ENCODE measurements around the gene IER3. TPM values are rescaled to one million over a fixed set of nuclear protein-coding genes. Genes with fewer than 3 reads are reported as not detected.
"Not testable (repeated sequence)": the region's sequence is repeated elsewhere in the genome, so short reads cannot be mapped to it uniquely, and the experiment has no call there.

The IER3 gene
- total and polyA plus RNA-seq, 9 of the 15 experiments (the other 6 are each of a cell fraction or from before 2014, with no cell fraction given): 1.5 to 30.0 (median 11.5) TPM

GRCh38 chr6:30717845-30718720, 26.3 kb downstream of the IER3 start:
- H3K9me1 ChIP-seq (ENCODE audit: control insufficient read depth, insufficient read depth, low read length); ATAC-seq; FAIRE-seq; H3K9me3 ChIP-seq (replicated peaks; ENCODE audit: control insufficient read depth, insufficient read depth, low read depth, low read length); in situ Hi-C loops (cut with MboI); H3K27me3 ChIP-seq (ENCODE audit: control insufficient read depth in 2 of 2, insufficient read depth in 2 of 2, low read length in 2 of 2); TF ChIP-seq NR4A1 (CRISPR knock-in tag; IDR thresholded peaks at IDR 0.05): not testable (repeated sequence)
- POLR2A ChIA-PET: interaction anchor here (0.7 to 27.1 kb wide), 22 partner anchors 11 to 905 kb away, joined by 3 to 524 read pairs (median 4); partner anchors contain the start of genes DHX16 and NRM
- peaks cover 13 to 22% of the 10 kb centered on the region in 2 experiments for H3K4me1 ChIP-seq (replicated peaks in 1 of 2; ENCODE audit: control insufficient read depth in 2 of 2, insufficient read depth in 2 of 2, low read length in 2 of 2)
- peak overlapping the region; percentile 71 for H2AFZ ChIP-seq (ENCODE audit: low read depth, low read length)
- DNase-seq (ENCODE audit: extremely low read depth in 1 of 4, low spot score in 3 of 4): peak in 1 of 4 experiments; percentile 40
- TSS peak; percentile 16 for BruUV-seq (replicated peaks)
- peak overlapping the region; percentile 32 for H3K4me3 ChIP-seq
- peaks cover 83% of the 10 kb centered on the region for H3K79me2 ChIP-seq (ENCODE audit: control insufficient read depth, insufficient read depth, low read length)
- 34% methylated on average over 32 of the region's 37 CpGs for whole genome bisulfite sequencing (ENCODE audit: insufficient coverage, low coverage, missing lambda C conversion rate)
- H3K36me3 ChIP-seq (ENCODE audit: control insufficient read depth, insufficient read depth, low read length): peaks cover 38% of the 10 kb centered on the region
- H3K27ac ChIP-seq (ENCODE audit: extremely low read depth, low read depth, low read length): peak overlapping the region; percentile 95
- peaks cover 17% of the 10 kb centered on the region for H4K20me1 ChIP-seq (replicated peaks; ENCODE audit: control insufficient read depth, insufficient read depth, low read length)
- intact Hi-C loops (cut with micrococcal nuclease): loop anchor here (1.0 to 2.0 kb wide), 4 partner anchors 31 to 161 kb away; partner anchors contain the start of genes GNL1, MRPS18B, PPP1R10 and PRR3
- H3K9ac ChIP-seq (ENCODE audit: insufficient read depth in 1 of 2, low read depth in 2 of 2, low read length in 2 of 2): peak overlapping the region; percentile 86 to 89; a peak in 3 of 4 replicates
- H3K4me2 ChIP-seq (ENCODE audit: insufficient read depth, low read length): peak overlapping the region; percentile 86
- CTCF ChIA-PET (ENCODE audit: low intra/inter-chr PET ratio): interaction anchor here (0.7 kb wide), 1 partner anchor 40 kb away, joined by 3 read pairs; no protein-coding TSS in a partner anchor
- TF ChIP-seq, protein P1, sequence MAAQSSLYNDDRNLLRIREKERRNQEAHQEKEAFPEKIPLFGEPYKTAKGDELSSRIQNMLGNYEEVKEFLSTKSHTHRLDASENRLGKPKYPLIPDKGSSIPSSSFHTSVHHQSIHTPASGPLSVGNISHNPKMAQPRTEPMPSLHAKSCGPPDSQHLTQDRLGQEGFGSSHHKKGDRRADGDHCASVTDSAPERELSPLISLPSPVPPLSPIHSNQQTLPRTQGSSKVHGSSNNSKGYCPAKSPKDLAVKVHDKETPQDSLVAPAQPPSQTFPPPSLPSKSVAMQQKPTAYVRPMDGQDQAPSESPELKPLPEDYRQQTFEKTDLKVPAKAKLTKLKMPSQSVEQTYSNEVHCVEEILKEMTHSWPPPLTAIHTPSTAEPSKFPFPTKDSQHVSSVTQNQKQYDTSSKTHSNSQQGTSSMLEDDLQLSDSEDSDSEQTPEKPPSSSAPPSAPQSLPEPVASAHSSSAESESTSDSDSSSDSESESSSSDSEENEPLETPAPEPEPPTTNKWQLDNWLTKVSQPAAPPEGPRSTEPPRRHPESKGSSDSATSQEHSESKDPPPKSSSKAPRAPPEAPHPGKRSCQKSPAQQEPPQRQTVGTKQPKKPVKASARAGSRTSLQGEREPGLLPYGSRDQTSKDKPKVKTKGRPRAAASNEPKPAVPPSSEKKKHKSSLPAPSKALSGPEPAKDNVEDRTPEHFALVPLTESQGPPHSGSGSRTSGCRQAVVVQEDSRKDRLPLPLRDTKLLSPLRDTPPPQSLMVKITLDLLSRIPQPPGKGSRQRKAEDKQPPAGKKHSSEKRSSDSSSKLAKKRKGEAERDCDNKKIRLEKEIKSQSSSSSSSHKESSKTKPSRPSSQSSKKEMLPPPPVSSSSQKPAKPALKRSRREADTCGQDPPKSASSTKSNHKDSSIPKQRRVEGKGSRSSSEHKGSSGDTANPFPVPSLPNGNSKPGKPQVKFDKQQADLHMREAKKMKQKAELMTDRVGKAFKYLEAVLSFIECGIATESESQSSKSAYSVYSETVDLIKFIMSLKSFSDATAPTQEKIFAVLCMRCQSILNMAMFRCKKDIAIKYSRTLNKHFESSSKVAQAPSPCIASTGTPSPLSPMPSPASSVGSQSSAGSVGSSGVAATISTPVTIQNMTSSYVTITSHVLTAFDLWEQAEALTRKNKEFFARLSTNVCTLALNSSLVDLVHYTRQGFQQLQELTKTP (IDR thresholded peaks at IDR 0.05; ENCODE audit: low read depth in 1 of 2, partially characterized antibody in 2 of 2): peak in 1 of 2 experiments; percentile 50
- peak; percentile 44 for TF ChIP-seq ZFX (CRISPR knock-in tag; IDR thresholded peaks at IDR 0.05)
- TF ChIP-seq NR4A1 (tag; IDR thresholded peaks at IDR 0.05): peak; percentile 30; the same call in 1 of the 2 replicates
- TF ChIP-seq LEF1 (IDR thresholded peaks at IDR 0.05): peak; percentile 17; the same call in 1 of the 2 replicates
- TF ChIP-seq L3MBTL2 (IDR thresholded peaks at IDR 0.05): peak; percentile 16; the same call in 1 of the 2 replicates
- TF ChIP-seq, protein P2, sequence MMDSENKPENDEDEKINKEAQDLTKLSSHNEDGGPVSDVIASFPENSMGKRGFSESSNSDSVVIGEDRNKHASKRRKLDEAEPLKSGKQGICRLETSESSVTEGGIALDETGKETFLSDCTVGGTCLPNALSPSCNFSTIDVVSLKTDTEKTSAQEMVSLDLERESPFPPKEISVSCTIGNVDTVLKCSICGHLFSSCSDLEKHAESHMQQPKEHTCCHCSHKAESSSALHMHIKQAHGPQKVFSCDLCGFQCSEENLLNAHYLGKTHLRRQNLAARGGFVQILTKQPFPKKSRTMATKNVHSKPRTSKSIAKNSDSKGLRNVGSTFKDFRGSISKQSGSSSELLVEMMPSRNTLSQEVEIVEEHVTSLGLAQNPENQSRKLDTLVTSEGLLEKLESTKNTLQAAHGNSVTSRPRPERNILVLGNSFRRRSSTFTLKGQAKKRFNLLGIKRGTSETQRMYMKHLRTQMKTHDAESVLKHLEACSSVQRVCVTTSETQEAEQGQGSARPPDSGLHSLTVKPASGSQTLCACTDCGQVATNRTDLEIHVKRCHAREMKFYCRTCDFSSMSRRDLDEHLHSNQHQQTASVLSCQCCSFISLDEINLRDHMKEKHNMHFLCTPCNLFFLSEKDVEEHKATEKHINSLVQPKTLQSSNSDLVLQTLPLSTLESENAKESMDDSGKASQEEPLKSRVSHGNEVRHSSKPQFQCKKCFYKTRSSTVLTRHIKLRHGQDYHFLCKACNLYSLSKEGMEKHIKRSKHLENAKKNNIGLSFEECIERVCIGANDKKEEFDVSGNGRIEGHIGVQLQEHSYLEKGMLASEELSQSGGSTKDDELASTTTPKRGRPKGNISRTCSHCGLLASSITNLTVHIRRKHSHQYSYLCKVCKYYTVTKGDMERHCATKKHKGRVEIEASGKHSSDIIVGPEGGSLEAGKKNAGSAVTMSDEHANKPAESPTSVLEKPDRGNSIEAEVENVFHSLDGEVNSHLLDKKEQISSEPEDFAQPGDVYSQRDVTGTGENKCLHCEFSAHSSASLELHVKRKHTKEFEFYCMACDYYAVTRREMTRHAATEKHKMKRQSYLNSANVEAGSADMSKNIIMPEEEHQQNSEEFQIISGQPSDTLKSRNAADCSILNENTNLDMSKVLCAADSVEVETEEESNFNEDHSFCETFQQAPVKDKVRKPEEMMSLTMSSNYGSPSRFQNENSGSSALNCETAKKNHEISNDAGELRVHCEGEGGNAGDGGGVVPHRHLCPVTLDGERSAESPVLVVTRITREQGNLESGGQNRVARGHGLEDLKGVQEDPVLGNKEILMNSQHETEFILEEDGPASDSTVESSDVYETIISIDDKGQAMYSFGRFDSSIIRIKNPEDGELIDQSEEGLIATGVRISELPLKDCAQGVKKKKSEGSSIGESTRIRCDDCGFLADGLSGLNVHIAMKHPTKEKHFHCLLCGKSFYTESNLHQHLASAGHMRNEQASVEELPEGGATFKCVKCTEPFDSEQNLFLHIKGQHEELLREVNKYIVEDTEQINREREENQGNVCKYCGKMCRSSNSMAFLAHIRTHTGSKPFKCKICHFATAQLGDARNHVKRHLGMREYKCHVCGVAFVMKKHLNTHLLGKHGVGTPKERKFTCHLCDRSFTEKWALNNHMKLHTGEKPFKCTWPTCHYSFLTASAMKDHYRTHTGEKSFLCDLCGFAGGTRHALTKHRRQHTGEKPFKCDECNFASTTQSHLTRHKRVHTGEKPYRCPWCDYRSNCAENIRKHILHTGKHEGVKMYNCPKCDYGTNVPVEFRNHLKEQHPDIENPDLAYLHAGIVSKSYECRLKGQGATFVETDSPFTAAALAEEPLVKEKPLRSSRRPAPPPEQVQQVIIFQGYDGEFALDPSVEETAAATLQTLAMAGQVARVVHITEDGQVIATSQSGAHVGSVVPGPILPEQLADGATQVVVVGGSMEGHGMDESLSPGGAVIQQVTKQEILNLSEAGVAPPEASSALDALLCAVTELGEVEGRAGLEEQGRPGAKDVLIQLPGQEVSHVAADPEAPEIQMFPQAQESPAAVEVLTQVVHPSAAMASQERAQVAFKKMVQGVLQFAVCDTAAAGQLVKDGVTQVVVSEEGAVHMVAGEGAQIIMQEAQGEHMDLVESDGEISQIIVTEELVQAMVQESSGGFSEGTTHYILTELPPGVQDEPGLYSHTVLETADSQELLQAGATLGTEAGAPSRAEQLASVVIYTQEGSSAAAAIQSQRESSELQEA (IDR thresholded peaks at IDR 0.05; ENCODE audit: low read depth): 0 out of 2 replicates have a peak, but pooled peaks have one; percentile 9
